GM21528 (cell line): ENCODE measurements around the gene CMSS1.

Experiments used
- ATAC-seq: cut with Tn5 transposase; IDR thresholded peaks from one replicate; pipeline ENCODE4 v1.9.1; 2021; ENCODE audit warnings: mild to moderate bottlenecking, moderate library complexity; ENCODE audit not compliant: unreplicated experiment, low FRiP score

Gene CMSS1

GRCh38 chr3:100009276-100010086 is 191.8 kb downstream of the CMSS1 start:
- no peak for ATAC-seq

GRCh38 chr3:100010087-100010417 is 192.4 kb downstream of the CMSS1 start:
- no peak for ATAC-seq

- ATAC-seq: no peak
Measured at GRCh38 chr3:100018806-100019205, 201.1 kb downstream of the CMSS1 start.

GRCh38 chr3:100019719-100020118 is 202.1 kb downstream of the CMSS1 start:
- no peak for ATAC-seq

GRCh38 chr3:100020876-100021644 is 203.4 kb downstream of the CMSS1 start:
- ATAC-seq: no peak

GRCh38 chr3:100022506-100022905 is 204.8 kb downstream of the CMSS1 start:
- no peak for ATAC-seq

GRCh38 chr3:100023150-100023549 is 205.5 kb downstream of the CMSS1 start:
- no peak for ATAC-seq

GRCh38 chr3:100023595-100023994 is 205.9 kb downstream of the CMSS1 start:
- ATAC-seq: no peak

GRCh38 chr3:100024520-100025303 is 207.1 kb downstream of the CMSS1 start:
- no peak for ATAC-seq

GRCh38 chr3:100027321-100027720 is 209.7 kb downstream of the CMSS1 start:
- no peak for ATAC-seq

- ATAC-seq: no peak
Measured at GRCh38 chr3:100029052-100029451, 211.4 kb downstream of the CMSS1 start.

GRCh38 chr3:100029689-100030088 is 212.0 kb downstream of the CMSS1 start:
- ATAC-seq: peak; percentile 51

- no peak for ATAC-seq
Measured at GRCh38 chr3:100030346-100030745, 212.7 kb downstream of the CMSS1 start.

- ATAC-seq: no peak
Measured at GRCh38 chr3:100030914-100031425, 213.3 kb downstream of the CMSS1 start.

GRCh38 chr3:100032243-100032642 is 214.6 kb downstream of the CMSS1 start:
- no peak for ATAC-seq

- ATAC-seq: no peak
Measured at GRCh38 chr3:100033184-100033583, 215.5 kb downstream of the CMSS1 start.

GRCh38 chr3:100033903-100034471 is 216.3 kb downstream of the CMSS1 start:
- ATAC-seq: no peak

GRCh38 chr3:100039075-100039474 is 221.4 kb downstream of the CMSS1 start:
- no peak for ATAC-seq

GRCh38 chr3:100040451-100041225 is 223.0 kb downstream of the CMSS1 start:
- ATAC-seq: no peak

- no peak for ATAC-seq
Measured at GRCh38 chr3:100041328-100041749, 223.7 kb downstream of the CMSS1 start.
